Nephron (organoid): Measurements from ENCODE around the gene SMYD1.

Experiments
- H3K27ac Mint-ChIP-seq, 3 experiments: 2 replicates each; pipeline ENCODE4 v1.8.0; 2020; ENCODE audit warnings: mixed read lengths in 3 of 3, mild to moderate bottlenecking in 2 of 3, moderate library complexity in 1 of 3
- H3K27me3 Mint-ChIP-seq: 2 replicates; pipeline ENCODE4 v1.8.0; 2021; ENCODE audit warnings: low read depth, mild to moderate bottlenecking, moderate library complexity, mixed read lengths
- H3K36me3 Mint-ChIP-seq: 2 replicates; pipeline ENCODE4 v1.8.0; 2020; ENCODE audit warnings: low read depth, mixed read lengths
- H3K4me1 Mint-ChIP-seq: 2 replicates; pipeline ENCODE4 v1.8.0; 2020; ENCODE audit warnings: mixed read lengths
- H3K4me3 Mint-ChIP-seq, 3 experiments: 2 replicates each; pipeline ENCODE4 v1.8.0; 2020; ENCODE audit warnings: mild to moderate bottlenecking in 3 of 3, mixed read lengths in 3 of 3, moderate library complexity in 2 of 3
- H3K9me3 Mint-ChIP-seq: 2 replicates; pipeline ENCODE4 v1.8.0; 2020; ENCODE audit warnings: mixed read lengths
- TF ChIP-seq, protein P1 (sequence below), 3 experiments: fragments of 200-600 bp; sonication (generic); IDR thresholded peaks; one replicate each; pipeline ENCODE4 v1.5.0; 2021; ENCODE audit warnings: antibody characterized with exemption in 3 of 3; ENCODE audit not compliant: unreplicated experiment in 3 of 3

SMYD1 gene

DNA sequence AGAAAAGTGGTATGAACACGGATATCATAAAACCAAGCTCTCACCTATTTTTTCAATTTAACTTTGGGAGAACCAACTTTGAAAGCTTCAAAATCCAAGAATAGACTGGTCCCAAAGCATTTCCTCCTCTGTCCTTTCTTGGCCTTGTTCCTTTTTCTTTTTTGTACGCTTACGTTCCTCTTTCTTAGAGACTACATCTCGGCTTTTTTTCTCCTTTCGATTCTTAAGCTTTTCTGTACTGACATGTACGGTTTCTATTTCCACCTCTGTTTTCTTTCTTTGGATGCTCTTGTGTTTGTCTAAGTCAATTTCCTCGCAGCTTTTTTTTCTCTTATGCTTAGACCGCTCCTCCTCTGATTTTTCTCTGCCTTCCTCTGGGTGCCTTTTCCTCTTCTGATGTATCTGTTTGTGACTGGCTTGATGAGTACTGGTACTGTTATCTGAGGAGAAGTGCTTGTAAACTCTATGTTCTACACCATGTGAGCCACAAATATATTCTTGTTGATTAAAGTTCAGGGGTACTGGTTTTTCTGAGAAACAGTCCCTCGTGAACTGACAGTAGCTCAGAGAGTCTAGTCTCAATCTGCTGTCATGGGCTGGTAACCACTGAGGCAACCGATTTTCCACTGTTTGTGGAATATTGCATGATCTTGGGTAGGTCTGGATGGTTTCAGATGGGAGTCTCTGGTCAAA, 39.8 kb upstream of the SMYD1 start:
- Mint-ChIP-seq H3K36me3 (peaks cover 56% of the 10 kb centered on the region), H3K4me3 (no peak overlapping the region), H3K27ac (no peak overlapping the region), H3K4me1 (no peaks in the 10 kb centered on the region), H3K27me3 (no peaks in the 10 kb centered on the region), H3K9me3 (no peaks in the 10 kb centered on the region)
- TF ChIP-seq, protein P1, sequence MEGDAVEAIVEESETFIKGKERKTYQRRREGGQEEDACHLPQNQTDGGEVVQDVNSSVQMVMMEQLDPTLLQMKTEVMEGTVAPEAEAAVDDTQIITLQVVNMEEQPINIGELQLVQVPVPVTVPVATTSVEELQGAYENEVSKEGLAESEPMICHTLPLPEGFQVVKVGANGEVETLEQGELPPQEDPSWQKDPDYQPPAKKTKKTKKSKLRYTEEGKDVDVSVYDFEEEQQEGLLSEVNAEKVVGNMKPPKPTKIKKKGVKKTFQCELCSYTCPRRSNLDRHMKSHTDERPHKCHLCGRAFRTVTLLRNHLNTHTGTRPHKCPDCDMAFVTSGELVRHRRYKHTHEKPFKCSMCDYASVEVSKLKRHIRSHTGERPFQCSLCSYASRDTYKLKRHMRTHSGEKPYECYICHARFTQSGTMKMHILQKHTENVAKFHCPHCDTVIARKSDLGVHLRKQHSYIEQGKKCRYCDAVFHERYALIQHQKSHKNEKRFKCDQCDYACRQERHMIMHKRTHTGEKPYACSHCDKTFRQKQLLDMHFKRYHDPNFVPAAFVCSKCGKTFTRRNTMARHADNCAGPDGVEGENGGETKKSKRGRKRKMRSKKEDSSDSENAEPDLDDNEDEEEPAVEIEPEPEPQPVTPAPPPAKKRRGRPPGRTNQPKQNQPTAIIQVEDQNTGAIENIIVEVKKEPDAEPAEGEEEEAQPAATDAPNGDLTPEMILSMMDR (IDR thresholded peaks at IDR 0.05; ENCODE audit: unreplicated experiment in 3 of 3): no peak

DNA sequence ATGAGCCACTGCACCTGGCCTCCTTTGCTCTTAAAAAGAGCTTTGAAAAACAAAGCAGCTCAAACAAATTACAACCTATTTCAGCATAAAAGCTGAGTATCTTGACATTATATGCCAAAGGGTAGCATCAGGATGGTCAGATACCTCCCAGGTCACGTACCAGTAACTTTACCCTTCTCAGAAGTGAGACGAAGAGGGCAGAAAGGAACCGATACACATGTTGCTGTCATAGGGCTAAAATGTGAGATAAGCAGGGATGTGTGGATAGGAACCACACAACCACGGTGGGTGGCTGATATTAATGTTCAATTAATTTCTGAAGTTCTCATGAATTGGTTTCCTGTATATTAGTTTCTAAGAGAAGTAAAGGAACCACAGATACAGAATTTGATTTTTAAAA, 38.7 kb upstream of the SMYD1 start:
- TF ChIP-seq, protein P1 (IDR thresholded peaks at IDR 0.05; ENCODE audit: unreplicated experiment in 3 of 3): no peak
- no peak overlapping the region for H3K4me3 Mint-ChIP-seq
- no peaks in the 10 kb centered on the region for H3K4me1 Mint-ChIP-seq
- H3K27ac Mint-ChIP-seq: no peak overlapping the region
- no peaks in the 10 kb centered on the region for H3K9me3 Mint-ChIP-seq
- H3K27me3 Mint-ChIP-seq: no peaks in the 10 kb centered on the region
- peaks cover 60% of the 10 kb centered on the region for H3K36me3 Mint-ChIP-seq

DNA sequence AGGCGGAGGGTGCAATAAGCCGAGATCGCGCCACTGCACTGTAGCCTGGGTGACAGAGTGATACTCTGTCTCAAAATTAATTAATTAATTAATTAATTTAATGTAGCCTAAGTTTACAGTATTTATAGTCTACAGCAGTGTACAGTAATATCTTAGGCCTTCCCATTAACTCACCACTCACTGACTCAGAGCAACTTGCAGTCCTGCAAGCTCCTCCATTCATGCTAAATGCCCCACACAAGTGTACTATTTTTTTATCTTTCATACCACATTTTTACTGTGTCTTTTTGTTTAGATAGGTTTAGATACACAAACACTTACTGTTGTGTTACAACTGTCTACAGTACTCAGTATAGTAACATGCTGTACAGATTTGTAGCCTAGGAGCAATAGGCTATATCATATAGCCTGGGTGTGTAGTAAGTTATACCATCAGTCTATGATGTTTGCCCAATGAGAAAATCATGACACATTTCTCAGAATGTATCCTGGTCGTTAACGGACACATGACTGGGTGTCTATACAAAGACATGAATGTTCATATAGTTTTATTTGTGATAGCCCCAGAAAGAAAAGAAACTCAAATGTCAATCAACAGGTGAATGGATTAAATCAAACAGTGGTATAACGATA, 35.4 kb upstream of the SMYD1 start:
- H3K4me1 Mint-ChIP-seq: no peaks in the 10 kb centered on the region
- H3K4me3 Mint-ChIP-seq: no peak overlapping the region
- H3K27me3 Mint-ChIP-seq: no peaks in the 10 kb centered on the region
- H3K9me3 Mint-ChIP-seq: no peaks in the 10 kb centered on the region
- TF ChIP-seq, protein P1 (IDR thresholded peaks at IDR 0.05; ENCODE audit: unreplicated experiment in 3 of 3): no peak
- peaks cover 59% of the 10 kb centered on the region for H3K36me3 Mint-ChIP-seq
- H3K27ac Mint-ChIP-seq: no peak overlapping the region

DNA sequence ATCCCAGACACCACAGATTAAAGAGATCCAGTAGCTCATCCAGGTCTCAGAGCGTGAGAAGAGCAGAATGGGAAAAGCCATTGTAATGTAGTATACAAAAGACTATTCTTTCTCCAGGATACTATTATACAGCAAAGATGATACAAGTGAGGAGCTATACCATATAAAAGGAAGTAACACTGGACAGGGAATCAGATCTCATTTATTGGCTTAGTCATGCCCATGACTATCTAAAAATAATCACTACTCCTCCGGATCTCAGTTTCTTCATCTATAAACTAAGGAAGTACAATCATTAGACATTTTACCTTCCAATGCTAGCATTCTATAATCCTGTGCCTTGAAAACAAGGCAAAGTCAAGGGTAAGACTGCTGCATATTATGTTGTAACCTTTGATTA, 31.4 kb upstream of the SMYD1 start:
- Mint-ChIP-seq H3K4me1 (peaks cover 7% of the 10 kb centered on the region), H3K27ac (no peak overlapping the region), H3K27me3 (no peaks in the 10 kb centered on the region), H3K9me3 (no peaks in the 10 kb centered on the region), H3K4me3 (no peak overlapping the region), H3K36me3 (peaks cover 49% of the 10 kb centered on the region)
- TF ChIP-seq, protein P1 (IDR thresholded peaks at IDR 0.05; ENCODE audit: unreplicated experiment in 3 of 3): no peak

DNA sequence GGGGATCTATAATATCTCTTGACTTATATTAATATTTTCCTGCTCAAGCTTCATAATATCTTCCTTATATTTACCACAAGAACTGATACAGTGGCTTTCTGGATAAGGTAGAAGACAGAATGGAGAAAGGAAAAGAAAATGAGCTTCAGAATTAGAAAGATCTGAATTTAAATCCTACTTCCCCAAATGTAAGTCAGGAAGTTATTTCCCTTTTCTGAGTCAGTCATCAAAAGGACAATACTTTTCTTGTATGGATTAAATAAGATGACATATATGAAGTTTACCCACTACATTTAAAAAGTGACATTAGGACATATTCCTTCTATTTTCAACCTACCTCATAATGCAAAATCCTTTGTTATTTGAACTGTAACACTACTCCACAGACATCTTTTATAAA, 31.0 kb upstream of the SMYD1 start:
- Mint-ChIP-seq H3K36me3 (peaks cover 49% of the 10 kb centered on the region), H3K4me3 (no peak overlapping the region), H3K4me1 (peaks cover 7% of the 10 kb centered on the region), H3K27me3 (no peaks in the 10 kb centered on the region), H3K27ac (no peak overlapping the region), H3K9me3 (no peaks in the 10 kb centered on the region)
- TF ChIP-seq, protein P1 (IDR thresholded peaks at IDR 0.05; ENCODE audit: unreplicated experiment in 3 of 3): no peak
